OCI-LY3 (cell line): ENCODE data around the gene KRT15.

Source experiments
- CTCF ChIP-seq: fragments of 200-600, 300-600 bp; sonication (generic); IDR thresholded peaks from 2 replicates; pipeline ENCODE4 v1.5.1; 2014; ENCODE audit warnings: antibody characterized with exemption, low read length, low read depth
- EZH2phosphoT487 ChIP-seq: fragments of 200-600 bp; shearing (Covaris generic); IDR thresholded peaks from 2 replicates; pipeline ENCODE4 v1.6.1; 2018; ENCODE audit warnings: antibody characterized with exemption, mixed run types, low read depth

GRCh38 chr17:41532947-41533570 is 14.4 kb upstream of the KRT15 start:
- TF ChIP-seq CTCF, result no peak
- TF ChIP-seq EZH2phosphoT487, result no peak
